Suprapubic skin (tissue), 4 donors: Measurements from ENCODE around the gene AACS.

ENCODE experiments used
- POLR2A ChIP-seq, 2 donors: fragments of 450-650 bp; IDR thresholded peaks; one replicate each; pipeline ENCODE4 v1.6.1; 2017; ENCODE audit warnings: antibody characterized with exemption in 2 of 2, mild to moderate bottlenecking in 2 of 2, moderate library complexity in 2 of 2
- POLR2AphosphoS5 ChIP-seq, 3 donors: sonication (generic); formaldehyde crosslinking; IDR thresholded peaks; one replicate each; pipeline ENCODE4 v1.6.1; 2017; ENCODE audit warnings: antibody characterized with exemption in 3 of 3
- TF ChIP-seq, protein P1 (sequence below), 2 donors: fragments of 200-600 bp in 1 of 2; fragments of 450-650 bp in 1 of 2; sonication (generic) in 1 of 2; IDR thresholded peaks; one replicate each; pipeline ENCODE4 v1.5.1; 2016 to 2019; ENCODE audit warnings: antibody characterized with exemption in 2 of 2, mild to moderate bottlenecking in 1 of 2, moderate library complexity in 1 of 2

DNA sequence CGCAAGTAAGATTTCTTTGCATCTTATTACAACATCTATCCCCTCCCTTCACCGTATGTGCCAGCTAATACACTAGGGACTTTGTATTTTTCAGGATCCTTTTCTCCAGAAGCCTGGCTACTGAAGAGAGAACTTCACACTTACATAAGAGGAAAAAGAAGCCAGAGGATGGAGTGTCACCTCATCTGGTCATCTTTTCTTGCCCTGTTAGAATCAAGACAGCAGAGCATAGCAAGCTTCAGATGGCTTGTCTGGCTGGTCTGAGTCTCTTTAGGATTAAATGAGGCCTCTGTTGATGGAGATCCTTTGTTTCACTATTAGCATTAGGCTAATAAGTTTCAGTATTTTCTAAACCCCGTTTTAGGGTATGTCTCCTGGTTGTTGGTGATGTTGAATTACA, 14.4 kb upstream of the AACS start:
- TF ChIP-seq, protein P1, sequence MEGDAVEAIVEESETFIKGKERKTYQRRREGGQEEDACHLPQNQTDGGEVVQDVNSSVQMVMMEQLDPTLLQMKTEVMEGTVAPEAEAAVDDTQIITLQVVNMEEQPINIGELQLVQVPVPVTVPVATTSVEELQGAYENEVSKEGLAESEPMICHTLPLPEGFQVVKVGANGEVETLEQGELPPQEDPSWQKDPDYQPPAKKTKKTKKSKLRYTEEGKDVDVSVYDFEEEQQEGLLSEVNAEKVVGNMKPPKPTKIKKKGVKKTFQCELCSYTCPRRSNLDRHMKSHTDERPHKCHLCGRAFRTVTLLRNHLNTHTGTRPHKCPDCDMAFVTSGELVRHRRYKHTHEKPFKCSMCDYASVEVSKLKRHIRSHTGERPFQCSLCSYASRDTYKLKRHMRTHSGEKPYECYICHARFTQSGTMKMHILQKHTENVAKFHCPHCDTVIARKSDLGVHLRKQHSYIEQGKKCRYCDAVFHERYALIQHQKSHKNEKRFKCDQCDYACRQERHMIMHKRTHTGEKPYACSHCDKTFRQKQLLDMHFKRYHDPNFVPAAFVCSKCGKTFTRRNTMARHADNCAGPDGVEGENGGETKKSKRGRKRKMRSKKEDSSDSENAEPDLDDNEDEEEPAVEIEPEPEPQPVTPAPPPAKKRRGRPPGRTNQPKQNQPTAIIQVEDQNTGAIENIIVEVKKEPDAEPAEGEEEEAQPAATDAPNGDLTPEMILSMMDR (IDR thresholded peaks at IDR 0.05), result no peak
- TF ChIP-seq POLR2AphosphoS5 (IDR thresholded peaks at IDR 0.05), result no peak
- TF ChIP-seq POLR2A (IDR thresholded peaks at IDR 0.05), result no peak
